Suprapubic skin (tissue), 4 donors: ENCODE data around the gene NNT.

Experiments
- POLR2A ChIP-seq, 2 donors: fragments of 450-650 bp; IDR thresholded peaks; one replicate each; pipeline ENCODE4 v1.6.1; 2017; ENCODE audit warnings: antibody characterized with exemption in 2 of 2, mild to moderate bottlenecking in 2 of 2, moderate library complexity in 2 of 2
- POLR2AphosphoS5 ChIP-seq, 3 donors: sonication (generic); formaldehyde crosslinking; IDR thresholded peaks; one replicate each; pipeline ENCODE4 v1.6.1; 2017; ENCODE audit warnings: antibody characterized with exemption in 3 of 3
- TF ChIP-seq, protein P1 (sequence below), 2 donors: fragments of 200-600 bp in 1 of 2; fragments of 450-650 bp in 1 of 2; sonication (generic) in 1 of 2; IDR thresholded peaks; one replicate each; pipeline ENCODE4 v1.5.1; 2016 to 2019; ENCODE audit warnings: antibody characterized with exemption in 2 of 2, mild to moderate bottlenecking in 1 of 2, moderate library complexity in 1 of 2

DNA sequence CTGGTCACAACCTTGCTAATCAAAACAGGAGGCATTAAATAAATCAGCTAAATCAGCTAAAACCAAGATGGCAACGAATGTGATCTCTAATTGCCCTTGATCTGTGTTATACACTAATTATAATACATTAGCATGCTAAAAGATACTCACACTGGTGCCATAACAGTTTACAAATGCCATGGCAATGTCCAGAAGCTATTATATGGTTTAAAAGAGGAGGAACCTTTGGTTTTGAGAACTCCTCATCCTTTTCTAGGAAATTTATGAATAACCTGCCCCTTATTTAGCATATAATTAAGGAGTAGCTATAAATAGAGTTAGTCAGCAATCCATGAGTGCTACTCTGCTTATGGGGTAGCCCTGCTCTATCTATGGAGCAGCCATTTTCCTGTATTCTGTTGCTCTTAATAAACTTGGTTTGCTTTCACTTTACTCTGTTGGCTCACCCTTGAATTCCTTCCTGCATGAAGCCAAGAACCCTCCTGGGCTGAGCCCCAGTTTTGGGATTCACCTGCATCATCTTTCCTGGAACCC is 18.7 kb upstream of the NNT start:
- TF ChIP-seq, protein P1, sequence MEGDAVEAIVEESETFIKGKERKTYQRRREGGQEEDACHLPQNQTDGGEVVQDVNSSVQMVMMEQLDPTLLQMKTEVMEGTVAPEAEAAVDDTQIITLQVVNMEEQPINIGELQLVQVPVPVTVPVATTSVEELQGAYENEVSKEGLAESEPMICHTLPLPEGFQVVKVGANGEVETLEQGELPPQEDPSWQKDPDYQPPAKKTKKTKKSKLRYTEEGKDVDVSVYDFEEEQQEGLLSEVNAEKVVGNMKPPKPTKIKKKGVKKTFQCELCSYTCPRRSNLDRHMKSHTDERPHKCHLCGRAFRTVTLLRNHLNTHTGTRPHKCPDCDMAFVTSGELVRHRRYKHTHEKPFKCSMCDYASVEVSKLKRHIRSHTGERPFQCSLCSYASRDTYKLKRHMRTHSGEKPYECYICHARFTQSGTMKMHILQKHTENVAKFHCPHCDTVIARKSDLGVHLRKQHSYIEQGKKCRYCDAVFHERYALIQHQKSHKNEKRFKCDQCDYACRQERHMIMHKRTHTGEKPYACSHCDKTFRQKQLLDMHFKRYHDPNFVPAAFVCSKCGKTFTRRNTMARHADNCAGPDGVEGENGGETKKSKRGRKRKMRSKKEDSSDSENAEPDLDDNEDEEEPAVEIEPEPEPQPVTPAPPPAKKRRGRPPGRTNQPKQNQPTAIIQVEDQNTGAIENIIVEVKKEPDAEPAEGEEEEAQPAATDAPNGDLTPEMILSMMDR (IDR thresholded peaks at IDR 0.05), result no peak
- no peak for TF ChIP-seq POLR2AphosphoS5 (IDR thresholded peaks at IDR 0.05)
- no peak for TF ChIP-seq POLR2A (IDR thresholded peaks at IDR 0.05)
